IMR-90 (cell line): ENCODE results near the gene EMC9.

Experiments used
- CEBPB ChIP-seq: IDR thresholded peaks from 2 replicates; pipeline ENCODE4 v1.6.1; 2012; ENCODE audit warnings: low read depth, low read length, improper control_type of control experiment
- MAZ ChIP-seq: IDR thresholded peaks from 2 replicates; pipeline ENCODE4 v1.6.1; 2012; ENCODE audit warnings: low read depth, mild to moderate bottlenecking, low read length, improper control_type of control experiment, moderate library complexity, borderline replicate concordance
- MXI1 ChIP-seq: IDR thresholded peaks from 2 replicates; pipeline ENCODE4 v1.6.1; 2012; ENCODE audit warnings: low read depth, mild to moderate bottlenecking, low read length, moderate library complexity, borderline replicate concordance
- NFE2L2 ChIP-seq: fragments of 150-350 bp; IDR thresholded peaks from 2 replicates; pipeline ENCODE4 v1.6.1; 2016; ENCODE audit warnings: low read depth, mild to moderate bottlenecking, low read length
- POLR2A ChIP-seq: IDR thresholded peaks from 2 replicates; pipeline ENCODE4 v1.6.1; 2012; ENCODE audit warnings: mild to moderate bottlenecking, low read depth, low read length
- RAD21 ChIP-seq: IDR thresholded peaks from 2 replicates; pipeline ENCODE4 v1.6.1; 2012; ENCODE audit warnings: low read length, improper control_type of control experiment
- RCOR1 ChIP-seq: IDR thresholded peaks from 2 replicates; pipeline ENCODE4 v1.6.1; 2012; ENCODE audit warnings: mild to moderate bottlenecking, low read length, improper control_type of control experiment; ENCODE audit not compliant: insufficient replicate concordance
- RFX5 ChIP-seq: IDR thresholded peaks from 2 replicates; pipeline ENCODE4 v1.8.0; 2012; ENCODE audit warnings: low read depth, mild to moderate bottlenecking, low read length, moderate library complexity
- SMC3 ChIP-seq: fragments of 150-350 bp; IDR thresholded peaks from 2 replicates; pipeline ENCODE4 v1.6.1; 2016; ENCODE audit warnings: low read depth, mild to moderate bottlenecking, antibody characterized with exemption, low read length, moderate library complexity
- TF ChIP-seq, protein P1 (sequence below): conservative IDR thresholded peaks from 2 replicates; pipeline ENCODE4 v1.5.1; 2012; ENCODE audit warnings: mild to moderate bottlenecking, low read depth, low read length, improper control_type of control experiment
- TF ChIP-seq, protein P2 (sequence below): fragments of 150-350 bp; IDR thresholded peaks from 2 replicates; pipeline ENCODE4 v1.6.1; 2017; ENCODE audit warnings: mild to moderate bottlenecking, antibody characterized with exemption, low read length, low read depth
- TF ChIP-seq, protein P3 (sequence below): fragments of 150-350 bp; IDR thresholded peaks from 2 replicates; pipeline ENCODE4 v1.6.1; 2016; ENCODE audit warnings: low read depth, mild to moderate bottlenecking, low read length, moderate library complexity, borderline replicate concordance

- TF ChIP-seq, protein P1, sequence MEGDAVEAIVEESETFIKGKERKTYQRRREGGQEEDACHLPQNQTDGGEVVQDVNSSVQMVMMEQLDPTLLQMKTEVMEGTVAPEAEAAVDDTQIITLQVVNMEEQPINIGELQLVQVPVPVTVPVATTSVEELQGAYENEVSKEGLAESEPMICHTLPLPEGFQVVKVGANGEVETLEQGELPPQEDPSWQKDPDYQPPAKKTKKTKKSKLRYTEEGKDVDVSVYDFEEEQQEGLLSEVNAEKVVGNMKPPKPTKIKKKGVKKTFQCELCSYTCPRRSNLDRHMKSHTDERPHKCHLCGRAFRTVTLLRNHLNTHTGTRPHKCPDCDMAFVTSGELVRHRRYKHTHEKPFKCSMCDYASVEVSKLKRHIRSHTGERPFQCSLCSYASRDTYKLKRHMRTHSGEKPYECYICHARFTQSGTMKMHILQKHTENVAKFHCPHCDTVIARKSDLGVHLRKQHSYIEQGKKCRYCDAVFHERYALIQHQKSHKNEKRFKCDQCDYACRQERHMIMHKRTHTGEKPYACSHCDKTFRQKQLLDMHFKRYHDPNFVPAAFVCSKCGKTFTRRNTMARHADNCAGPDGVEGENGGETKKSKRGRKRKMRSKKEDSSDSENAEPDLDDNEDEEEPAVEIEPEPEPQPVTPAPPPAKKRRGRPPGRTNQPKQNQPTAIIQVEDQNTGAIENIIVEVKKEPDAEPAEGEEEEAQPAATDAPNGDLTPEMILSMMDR: no peak
- TF ChIP-seq, protein P2, sequence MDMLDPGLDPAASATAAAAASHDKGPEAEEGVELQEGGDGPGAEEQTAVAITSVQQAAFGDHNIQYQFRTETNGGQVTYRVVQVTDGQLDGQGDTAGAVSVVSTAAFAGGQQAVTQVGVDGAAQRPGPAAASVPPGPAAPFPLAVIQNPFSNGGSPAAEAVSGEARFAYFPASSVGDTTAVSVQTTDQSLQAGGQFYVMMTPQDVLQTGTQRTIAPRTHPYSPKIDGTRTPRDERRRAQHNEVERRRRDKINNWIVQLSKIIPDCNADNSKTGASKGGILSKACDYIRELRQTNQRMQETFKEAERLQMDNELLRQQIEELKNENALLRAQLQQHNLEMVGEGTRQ: no peak
- no peak for TF ChIP-seq POLR2A
- no peak for TF ChIP-seq NFE2L2
- TF ChIP-seq RCOR1: no peak
- TF ChIP-seq, protein P3, sequence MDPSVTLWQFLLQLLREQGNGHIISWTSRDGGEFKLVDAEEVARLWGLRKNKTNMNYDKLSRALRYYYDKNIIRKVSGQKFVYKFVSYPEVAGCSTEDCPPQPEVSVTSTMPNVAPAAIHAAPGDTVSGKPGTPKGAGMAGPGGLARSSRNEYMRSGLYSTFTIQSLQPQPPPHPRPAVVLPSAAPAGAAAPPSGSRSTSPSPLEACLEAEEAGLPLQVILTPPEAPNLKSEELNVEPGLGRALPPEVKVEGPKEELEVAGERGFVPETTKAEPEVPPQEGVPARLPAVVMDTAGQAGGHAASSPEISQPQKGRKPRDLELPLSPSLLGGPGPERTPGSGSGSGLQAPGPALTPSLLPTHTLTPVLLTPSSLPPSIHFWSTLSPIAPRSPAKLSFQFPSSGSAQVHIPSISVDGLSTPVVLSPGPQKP: no peak
- TF ChIP-seq CEBPB: no peak
- TF ChIP-seq RFX5: no peak
- TF ChIP-seq SMC3: no peak
- no peak for TF ChIP-seq MAZ
- TF ChIP-seq RAD21: no peak
- no peak for TF ChIP-seq MXI1
Measured at GRCh38 chr14:24147761-24148428, 6.5 kb upstream of the EMC9 start.
